SK-N-SH treated with all-trans-retinoic acid at 6 μM for 48 hours (cell line): Measurements from ENCODE around the gene GOLGA3.
"Not testable (repeated sequence)": the region's sequence is repeated elsewhere in the genome, so short reads cannot be mapped to it uniquely, and the experiment has no call there.

ENCODE experiments used
- ATAC-seq: fragments of 200-7000 bp; cut with Tn5 transposase; 3 replicates; pipeline ENCODE4 v1.9.1; 2020; ENCODE audit warnings: mild to moderate bottlenecking, moderate library complexity
- BACH2 ChIP-seq: fragments of 250-450 bp; sonication (Bioruptor Pico); IDR thresholded peaks from 2 replicates; pipeline ENCODE4 v1.9.0; 2021; ENCODE audit warnings: mild to moderate bottlenecking, borderline replicate concordance
- CREB5 ChIP-seq: fragments of 250-450 bp; sonication (Bioruptor Pico); IDR thresholded peaks from 2 replicates; pipeline ENCODE4 v1.5.1; 2020; ENCODE audit warnings: low read depth, mild to moderate bottlenecking, moderate library complexity
- CSRNP3 ChIP-seq: fragments of 250-450 bp; sonication (Bioruptor Pico); IDR thresholded peaks from 2 replicates; pipeline ENCODE4 v1.5.1; 2021; ENCODE audit warnings: mild to moderate bottlenecking, moderate library complexity
- GLIS3 ChIP-seq: fragments of 250-450 bp; sonication (Bioruptor Pico); IDR thresholded peaks from 2 replicates; pipeline ENCODE4 v1.5.0; 2020; ENCODE audit warnings: mild to moderate bottlenecking, moderate library complexity
- ISL1 ChIP-seq: fragments of 250-450 bp; sonication (Bioruptor Pico); IDR thresholded peaks from 2 replicates; pipeline ENCODE4 v2.1.2; 2022; ENCODE audit warnings: mild to moderate bottlenecking, moderate library complexity
- OSR1 ChIP-seq: fragments of 250-450 bp; sonication (Bioruptor Pico); IDR thresholded peaks from 2 replicates; pipeline ENCODE4 v1.8.0; 2022; ENCODE audit warnings: moderate library complexity, mild to moderate bottlenecking, inconsistent platforms
- PPARA ChIP-seq: fragments of 250-450 bp; sonication (Bioruptor Pico); IDR thresholded peaks from 2 replicates; pipeline ENCODE4 v1.5.0; 2020; ENCODE audit warnings: mild to moderate bottlenecking, borderline replicate concordance
- RARB ChIP-seq: fragments of 250-450 bp; sonication (Bioruptor Pico); IDR thresholded peaks from 2 replicates; pipeline ENCODE4 v1.8.0; 2021; ENCODE audit warnings: mild to moderate bottlenecking, moderate library complexity
- SNAI2 ChIP-seq: fragments of 250-450 bp; sonication (Bioruptor Pico); IDR thresholded peaks from 2 replicates; pipeline ENCODE4 v1.5.0; 2020; ENCODE audit warnings: mild to moderate bottlenecking, moderate library complexity
- TCF4 ChIP-seq: fragments of 250-450 bp; sonication (Bioruptor Pico); IDR thresholded peaks from 2 replicates; pipeline ENCODE4 v1.8.0; 2021; ENCODE audit warnings: mild to moderate bottlenecking, moderate library complexity, borderline replicate concordance
- TOX ChIP-seq: fragments of 250-450 bp; sonication (Bioruptor Pico); IDR thresholded peaks from 2 replicates; pipeline ENCODE4 v1.8.0; 2021; ENCODE audit warnings: mild to moderate bottlenecking, moderate library complexity, borderline replicate concordance
- ZC3H10 ChIP-seq: fragments of 250-450 bp; sonication (Bioruptor Pico); IDR thresholded peaks from 2 replicates; pipeline ENCODE4 v1.5.1; 2021; ENCODE audit warnings: mild to moderate bottlenecking, moderate library complexity
- ZFP3 ChIP-seq: fragments of 250-450 bp; sonication (Bioruptor Pico); IDR thresholded peaks from 2 replicates; pipeline ENCODE4 v1.5.0; 2020; ENCODE audit warnings: mild to moderate bottlenecking, moderate library complexity
- ZFP30 ChIP-seq: fragments of 450-650 bp; formaldehyde crosslinking; IDR thresholded peaks from 2 replicates; pipeline ENCODE4 v1.5.0; 2022; ENCODE audit warnings: mild to moderate bottlenecking, moderate library complexity
- ZNF565 ChIP-seq: fragments of 450-650 bp; formaldehyde crosslinking; conservative IDR thresholded peaks from 2 replicates; pipeline ENCODE4 v1.5.0; 2020; ENCODE audit warnings: low read depth, mild to moderate bottlenecking, moderate library complexity
- ZNF8 ChIP-seq: fragments of 450-650 bp; formaldehyde crosslinking; IDR thresholded peaks from 2 replicates; pipeline ENCODE4 v1.5.0; 2020; ENCODE audit warnings: mild to moderate bottlenecking, moderate library complexity
- TF ChIP-seq, protein P1 (sequence below): fragments of 250-450 bp; sonication (Bioruptor Pico); IDR thresholded peaks from 2 replicates; pipeline ENCODE4 v1.8.0; 2020; ENCODE audit warnings: mild to moderate bottlenecking, moderate library complexity, borderline replicate concordance
- TF ChIP-seq, protein P2 (sequence below): fragments of 250-450 bp; sonication (Bioruptor Pico); IDR thresholded peaks from 2 replicates; pipeline ENCODE4 v1.5.0; 2020; ENCODE audit warnings: mild to moderate bottlenecking, moderate library complexity
- TF ChIP-seq, protein P3 (sequence below): fragments of 250-450 bp; sonication (Bioruptor Pico); IDR thresholded peaks from 2 replicates; pipeline ENCODE4 v1.8.0; 2021; ENCODE audit warnings: low read depth, mild to moderate bottlenecking, moderate library complexity, borderline replicate concordance

GOLGA3 gene

GRCh38 chr12:132754160-132754932, 74.3 kb downstream of the GOLGA3 start (continued):
- TF ChIP-seq, protein P1, sequence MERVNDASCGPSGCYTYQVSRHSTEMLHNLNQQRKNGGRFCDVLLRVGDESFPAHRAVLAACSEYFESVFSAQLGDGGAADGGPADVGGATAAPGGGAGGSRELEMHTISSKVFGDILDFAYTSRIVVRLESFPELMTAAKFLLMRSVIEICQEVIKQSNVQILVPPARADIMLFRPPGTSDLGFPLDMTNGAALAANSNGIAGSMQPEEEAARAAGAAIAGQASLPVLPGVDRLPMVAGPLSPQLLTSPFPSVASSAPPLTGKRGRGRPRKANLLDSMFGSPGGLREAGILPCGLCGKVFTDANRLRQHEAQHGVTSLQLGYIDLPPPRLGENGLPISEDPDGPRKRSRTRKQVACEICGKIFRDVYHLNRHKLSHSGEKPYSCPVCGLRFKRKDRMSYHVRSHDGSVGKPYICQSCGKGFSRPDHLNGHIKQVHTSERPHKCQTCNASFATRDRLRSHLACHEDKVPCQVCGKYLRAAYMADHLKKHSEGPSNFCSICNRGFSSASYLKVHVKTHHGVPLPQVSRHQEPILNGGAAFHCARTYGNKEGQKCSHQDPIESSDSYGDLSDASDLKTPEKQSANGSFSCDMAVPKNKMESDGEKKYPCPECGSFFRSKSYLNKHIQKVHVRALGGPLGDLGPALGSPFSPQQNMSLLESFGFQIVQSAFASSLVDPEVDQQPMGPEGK (CRISPR knock-in tag) = no peak
- TF ChIP-seq, protein P2, sequence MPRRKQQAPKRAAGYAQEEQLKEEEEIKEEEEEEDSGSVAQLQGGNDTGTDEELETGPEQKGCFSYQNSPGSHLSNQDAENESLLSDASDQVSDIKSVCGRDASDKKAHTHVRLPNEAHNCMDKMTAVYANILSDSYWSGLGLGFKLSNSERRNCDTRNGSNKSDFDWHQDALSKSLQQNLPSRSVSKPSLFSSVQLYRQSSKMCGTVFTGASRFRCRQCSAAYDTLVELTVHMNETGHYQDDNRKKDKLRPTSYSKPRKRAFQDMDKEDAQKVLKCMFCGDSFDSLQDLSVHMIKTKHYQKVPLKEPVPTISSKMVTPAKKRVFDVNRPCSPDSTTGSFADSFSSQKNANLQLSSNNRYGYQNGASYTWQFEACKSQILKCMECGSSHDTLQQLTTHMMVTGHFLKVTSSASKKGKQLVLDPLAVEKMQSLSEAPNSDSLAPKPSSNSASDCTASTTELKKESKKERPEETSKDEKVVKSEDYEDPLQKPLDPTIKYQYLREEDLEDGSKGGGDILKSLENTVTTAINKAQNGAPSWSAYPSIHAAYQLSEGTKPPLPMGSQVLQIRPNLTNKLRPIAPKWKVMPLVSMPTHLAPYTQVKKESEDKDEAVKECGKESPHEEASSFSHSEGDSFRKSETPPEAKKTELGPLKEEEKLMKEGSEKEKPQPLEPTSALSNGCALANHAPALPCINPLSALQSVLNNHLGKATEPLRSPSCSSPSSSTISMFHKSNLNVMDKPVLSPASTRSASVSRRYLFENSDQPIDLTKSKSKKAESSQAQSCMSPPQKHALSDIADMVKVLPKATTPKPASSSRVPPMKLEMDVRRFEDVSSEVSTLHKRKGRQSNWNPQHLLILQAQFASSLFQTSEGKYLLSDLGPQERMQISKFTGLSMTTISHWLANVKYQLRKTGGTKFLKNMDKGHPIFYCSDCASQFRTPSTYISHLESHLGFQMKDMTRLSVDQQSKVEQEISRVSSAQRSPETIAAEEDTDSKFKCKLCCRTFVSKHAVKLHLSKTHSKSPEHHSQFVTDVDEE = no peak
- no peak for TF ChIP-seq SNAI2 (CRISPR knock-in tag)
- TF ChIP-seq GLIS3 (CRISPR knock-in tag) = no peak
- TF ChIP-seq ZNF8 (CRISPR knock-in tag) = no peak

DNA sequence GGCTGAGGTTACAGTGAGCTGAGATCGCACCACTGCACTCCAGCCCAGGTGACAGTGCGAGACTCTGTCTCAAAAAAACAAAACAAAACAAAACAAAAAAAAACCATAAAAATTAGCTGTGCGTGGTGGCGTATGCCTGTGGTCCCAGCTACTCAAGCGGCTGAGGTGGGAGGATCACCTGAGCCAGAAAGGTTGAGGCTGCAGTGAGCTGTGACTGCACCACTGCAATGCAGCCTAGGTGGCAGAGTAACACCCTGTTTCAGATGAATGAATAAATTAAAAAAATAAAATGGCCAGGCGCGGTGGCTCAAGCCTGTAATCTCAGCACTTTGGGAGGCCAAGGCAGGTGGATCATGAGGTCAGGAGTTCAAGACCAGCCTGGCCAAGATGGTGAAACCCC, 75.0 kb downstream of the GOLGA3 start:
- ATAC-seq = not testable (repeated sequence)

DNA sequence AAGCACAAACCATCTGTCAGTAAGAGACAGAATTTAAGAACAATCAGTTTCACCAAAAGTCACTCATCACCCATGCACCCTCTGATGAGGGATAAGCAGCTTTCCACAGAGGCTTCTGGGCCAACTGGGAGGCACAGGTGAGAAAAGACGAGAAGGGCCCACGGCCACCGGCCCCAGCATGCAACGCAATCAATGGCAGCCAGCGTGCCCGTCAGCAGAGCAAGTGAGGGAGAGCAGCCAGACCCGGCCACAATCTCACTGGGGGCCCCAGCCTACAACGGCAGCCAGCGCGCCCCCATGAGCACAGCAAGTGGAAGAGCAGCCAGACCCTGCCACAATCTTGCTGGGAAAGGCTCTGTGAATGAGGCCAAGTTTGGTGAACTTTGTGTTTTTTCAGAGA, 80.3 kb downstream of the GOLGA3 start:
- TF ChIP-seq CSRNP3 (CRISPR knock-in tag) (no peak), ZFP30 (CRISPR knock-in tag) (no peak), SNAI2 (CRISPR knock-in tag) (no peak), ZNF565 (CRISPR knock-in tag) (no peak), ISL1 (CRISPR knock-in tag) (no peak), CREB5 (CRISPR knock-in tag) (no peak), ZC3H10 (CRISPR knock-in tag) (no peak), TOX (CRISPR knock-in tag) (no peak), BACH2 (CRISPR knock-in tag) (no peak), GLIS3 (CRISPR knock-in tag) (no peak), PPARA (CRISPR knock-in tag) (no peak)
- ATAC-seq = no peak

DNA sequence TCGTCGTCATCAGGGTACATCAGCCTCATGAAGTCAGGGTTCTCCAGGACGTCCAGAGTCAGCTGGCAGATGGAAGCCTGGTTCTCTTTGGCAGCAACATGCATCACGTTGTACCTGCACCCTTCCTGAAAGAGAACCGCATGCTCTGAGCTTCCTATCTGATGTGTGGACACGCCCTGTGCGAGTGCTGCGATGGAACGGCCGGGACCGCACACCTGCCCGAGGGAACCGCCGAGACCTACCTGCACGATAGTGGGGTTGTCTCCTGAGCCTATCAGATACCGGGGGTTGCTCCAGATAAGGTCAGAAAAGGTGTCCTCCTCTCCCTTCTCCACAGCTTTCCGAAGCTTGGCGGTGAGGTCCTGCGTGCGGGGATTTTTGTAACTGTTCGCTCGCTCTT, 80.8 kb downstream of the GOLGA3 start:
- ATAC-seq = no peak
- no peak for TF ChIP-seq SNAI2 (CRISPR knock-in tag)
- no peak for TF ChIP-seq ZFP3

- no peak for ATAC-seq
- TF ChIP-seq ZNF565 (CRISPR knock-in tag) (no peak), PPARA (CRISPR knock-in tag) (no peak)
Measured at GRCh38 chr12:132747395-132747794, 81.3 kb downstream of the GOLGA3 start.

DNA sequence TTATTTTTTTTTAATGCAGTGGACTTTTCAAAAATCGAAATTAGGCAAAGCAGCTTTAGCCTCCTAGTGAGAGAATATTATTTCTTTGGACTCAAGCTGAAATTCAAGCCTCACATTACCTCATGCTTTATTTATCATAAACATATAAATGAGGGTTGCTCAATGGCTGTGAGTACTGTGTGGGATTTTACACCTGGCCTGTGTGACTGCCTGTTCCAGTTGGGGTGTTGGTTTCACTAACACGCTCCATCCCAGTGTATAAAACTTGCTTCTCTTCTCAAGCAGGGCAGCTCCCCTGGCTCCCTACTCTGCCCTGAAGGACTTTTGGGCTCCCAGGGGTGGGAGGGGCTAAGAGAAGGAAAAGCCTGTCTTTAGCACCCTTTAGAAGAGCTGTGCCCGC, 82.1 kb downstream of the GOLGA3 start:
- no peak for ATAC-seq
- no peak for TF ChIP-seq ZFP3
- TF ChIP-seq, protein P1 (CRISPR knock-in tag) = no peak
- no peak for TF ChIP-seq TCF4
- no peak for TF ChIP-seq PPARA (CRISPR knock-in tag)
- TF ChIP-seq SNAI2 (CRISPR knock-in tag) = no peak
- no peak for TF ChIP-seq CSRNP3 (CRISPR knock-in tag)
- TF ChIP-seq OSR1 (CRISPR knock-in tag) = no peak
- TF ChIP-seq, protein P3, sequence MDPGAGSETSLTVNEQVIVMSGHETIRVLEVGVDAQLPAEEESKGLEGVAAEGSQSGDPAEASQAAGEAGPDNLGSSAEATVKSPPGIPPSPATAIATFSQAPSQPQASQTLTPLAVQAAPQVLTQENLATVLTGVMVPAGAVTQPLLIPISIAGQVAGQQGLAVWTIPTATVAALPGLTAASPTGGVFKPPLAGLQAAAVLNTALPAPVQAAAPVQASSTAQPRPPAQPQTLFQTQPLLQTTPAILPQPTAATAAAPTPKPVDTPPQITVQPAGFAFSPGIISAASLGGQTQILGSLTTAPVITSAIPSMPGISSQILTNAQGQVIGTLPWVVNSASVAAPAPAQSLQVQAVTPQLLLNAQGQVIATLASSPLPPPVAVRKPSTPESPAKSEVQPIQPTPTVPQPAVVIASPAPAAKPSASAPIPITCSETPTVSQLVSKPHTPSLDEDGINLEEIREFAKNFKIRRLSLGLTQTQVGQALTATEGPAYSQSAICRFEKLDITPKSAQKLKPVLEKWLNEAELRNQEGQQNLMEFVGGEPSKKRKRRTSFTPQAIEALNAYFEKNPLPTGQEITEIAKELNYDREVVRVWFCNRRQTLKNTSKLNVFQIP (CRISPR knock-in tag) = no peak
- TF ChIP-seq ZNF8 (CRISPR knock-in tag) = no peak
- TF ChIP-seq RARB = no peak
- no peak for TF ChIP-seq GLIS3 (CRISPR knock-in tag)
